HepG2 (cell line): Measurements from ENCODE around the gene ASL. TPM values are rescaled to one million over a fixed set of nuclear protein-coding genes. Genes with fewer than 3 reads are reported as not detected.

Experiments
- JUNB ChIP-seq: sonication (generic); formaldehyde crosslinking; IDR thresholded peaks from 2 replicates; pipeline ENCODE4 v1.8.0; 2022; ENCODE audit warnings: missing genetic modification reagents, mild to moderate bottlenecking, borderline replicate concordance
- MXD4 ChIP-seq: IDR thresholded peaks from 2 replicates; pipeline ENCODE4 v1.6.1; 2016; ENCODE audit warnings: mild to moderate bottlenecking, missing biosample characterization, missing genetic modification reagents
- MZF1 ChIP-seq: sonication (generic); formaldehyde crosslinking; IDR thresholded peaks from 2 replicates; pipeline ENCODE4 v1.8.1; 2023; ENCODE audit warnings: mild to moderate bottlenecking, missing genetic modification reagents, borderline replicate concordance
- NCOR1 ChIP-seq: fragments of 200-600 bp; sonication (generic); IDR thresholded peaks from 2 replicates; pipeline ENCODE4 v1.7.0; 2017; ENCODE audit warnings: antibody characterized with exemption, low read length, borderline replicate concordance
- NR2F1 ChIP-seq, 2 experiments: fragments of 450-650 bp in 1 of 2; formaldehyde crosslinking in 1 of 2; IDR thresholded peaks; 2 replicates each; pipeline versions ENCODE4 v1.5.0 to v1.6.1; 2016 to 2020; ENCODE audit warnings: mild to moderate bottlenecking in 1 of 2, missing compliant biosample characterization in 1 of 2, missing genetic modification reagents in 1 of 2, moderate library complexity in 1 of 2
- NRL ChIP-seq: sonication (generic); formaldehyde crosslinking; IDR thresholded peaks from 2 replicates; pipeline ENCODE4 v1.5.0; 2020; ENCODE audit warnings: missing genetic modification reagents, mild to moderate bottlenecking, moderate library complexity, borderline replicate concordance
- POLR2AphosphoS5 ChIP-seq: IDR thresholded peaks from 2 replicates; pipeline ENCODE4 v1.6.1; 2012; ENCODE audit warnings: low read depth, low read length
- RFX5 ChIP-seq: IDR thresholded peaks from 2 replicates; pipeline ENCODE4 v1.6.1; 2011; ENCODE audit warnings: low read depth, low read length, improper control_type of control experiment
- RORA ChIP-seq: sonication (generic); formaldehyde crosslinking; IDR thresholded peaks from 2 replicates; pipeline ENCODE4 v1.5.0; 2020; ENCODE audit warnings: mild to moderate bottlenecking, missing genetic modification reagents, moderate library complexity
- SAFB2 ChIP-seq: sonication (generic); formaldehyde crosslinking; IDR thresholded peaks from 2 replicates; pipeline ENCODE4 v1.5.1; 2020; ENCODE audit warnings: missing genetic modification reagents, low read depth, mild to moderate bottlenecking, borderline replicate concordance
- SATB2 ChIP-seq: sonication (generic); formaldehyde crosslinking; IDR thresholded peaks from 2 replicates; pipeline ENCODE4 v1.5.0; 2020; ENCODE audit warnings: missing genetic modification reagents
- SNAI1 ChIP-seq: sonication (generic); formaldehyde crosslinking; IDR thresholded peaks from 2 replicates; pipeline ENCODE4 v1.5.0; 2020; ENCODE audit warnings: mild to moderate bottlenecking, missing genetic modification reagents, borderline replicate concordance
- ZBTB1 ChIP-seq: sonication (generic); formaldehyde crosslinking; IDR thresholded peaks from 2 replicates; pipeline ENCODE4 v1.4.0; 2020; ENCODE audit warnings: missing genetic modification reagents, borderline replicate concordance
- ZNF350 ChIP-seq: sonication (generic); formaldehyde crosslinking; IDR thresholded peaks from 2 replicates; pipeline ENCODE4 v1.4.0; 2020; ENCODE audit warnings: mild to moderate bottlenecking, low read depth, missing genetic modification reagents, borderline replicate concordance
- ZNF660 ChIP-seq: sonication (generic); formaldehyde crosslinking; IDR thresholded peaks from 2 replicates; pipeline ENCODE4 v1.5.1; 2020; ENCODE audit warnings: mild to moderate bottlenecking, low read depth, missing genetic modification reagents, borderline replicate concordance
- ZNF737 ChIP-seq: sonication (generic); formaldehyde crosslinking; IDR thresholded peaks from 2 replicates; pipeline ENCODE4 v1.5.0; 2020; ENCODE audit warnings: missing genetic modification reagents, mild to moderate bottlenecking, borderline replicate concordance
- ZNF75D ChIP-seq: sonication (generic); formaldehyde crosslinking; IDR thresholded peaks from 2 replicates; pipeline ENCODE4 v1.8.1; 2023; ENCODE audit warnings: missing genetic modification reagents, mild to moderate bottlenecking, borderline replicate concordance
- ZNF773 ChIP-seq: sonication (generic); formaldehyde crosslinking; IDR thresholded peaks from 2 replicates; pipeline ENCODE4 v1.4.0; 2020; ENCODE audit warnings: missing genetic modification reagents, borderline replicate concordance
- polyA plus RNA-seq, 8 experiments: library from polyadenylated mRNA; depleted of rRNA in 3 of 8; stranded (reverse) in 7 of 8; unstranded in 1 of 8; fragments of >200 nt; fragmentation: Illumina TruSeq in 4 of 8; extraction: Trizol in 4 of 8; gene quantifications; 2 replicates each; pipeline versions ENCODE4 v1.2.1 to v1.2.3, GENCODE V29; 2011 to 2016; ENCODE audit warnings: low read depth in 4 of 8, missing spikeins in 1 of 8, mixed read lengths in 1 of 8; ENCODE audit not compliant: insufficient read depth in 1 of 8
- total RNA-seq, 5 experiments: library from RNA; depleted of rRNA; stranded (reverse); fragments of >200 nt; fragmentation: Illumina TruSeq; extraction: Trizol; gene quantifications; 2 replicates each; pipeline ENCODE4 v1.2.3, GENCODE V29; 2016; ENCODE audit warnings: low read depth in 1 of 5
- TF ChIP-seq, protein P1 (sequence below): sonication (generic); formaldehyde crosslinking; IDR thresholded peaks from 2 replicates; pipeline ENCODE4 v1.4.0; 2020; ENCODE audit warnings: missing genetic modification reagents, borderline replicate concordance
- TF ChIP-seq, protein P2 (sequence below): sonication (generic); formaldehyde crosslinking; IDR thresholded peaks from 2 replicates; pipeline ENCODE4 v1.4.0; 2020; ENCODE audit warnings: mild to moderate bottlenecking, missing genetic modification reagents, borderline replicate concordance
- TF ChIP-seq, protein P3 (sequence below): sonication (generic); formaldehyde crosslinking; IDR thresholded peaks from 2 replicates; pipeline ENCODE4 v1.5.0; 2020; ENCODE audit warnings: mild to moderate bottlenecking, missing genetic modification reagents, moderate library complexity

ASL gene
- total and polyA plus RNA-seq, 2 of the 13 experiments (the other 11 are each of a cell fraction or from before 2014, with no cell fraction given): 71.4 to 96.5 TPM

- TF ChIP-seq, protein P1, sequence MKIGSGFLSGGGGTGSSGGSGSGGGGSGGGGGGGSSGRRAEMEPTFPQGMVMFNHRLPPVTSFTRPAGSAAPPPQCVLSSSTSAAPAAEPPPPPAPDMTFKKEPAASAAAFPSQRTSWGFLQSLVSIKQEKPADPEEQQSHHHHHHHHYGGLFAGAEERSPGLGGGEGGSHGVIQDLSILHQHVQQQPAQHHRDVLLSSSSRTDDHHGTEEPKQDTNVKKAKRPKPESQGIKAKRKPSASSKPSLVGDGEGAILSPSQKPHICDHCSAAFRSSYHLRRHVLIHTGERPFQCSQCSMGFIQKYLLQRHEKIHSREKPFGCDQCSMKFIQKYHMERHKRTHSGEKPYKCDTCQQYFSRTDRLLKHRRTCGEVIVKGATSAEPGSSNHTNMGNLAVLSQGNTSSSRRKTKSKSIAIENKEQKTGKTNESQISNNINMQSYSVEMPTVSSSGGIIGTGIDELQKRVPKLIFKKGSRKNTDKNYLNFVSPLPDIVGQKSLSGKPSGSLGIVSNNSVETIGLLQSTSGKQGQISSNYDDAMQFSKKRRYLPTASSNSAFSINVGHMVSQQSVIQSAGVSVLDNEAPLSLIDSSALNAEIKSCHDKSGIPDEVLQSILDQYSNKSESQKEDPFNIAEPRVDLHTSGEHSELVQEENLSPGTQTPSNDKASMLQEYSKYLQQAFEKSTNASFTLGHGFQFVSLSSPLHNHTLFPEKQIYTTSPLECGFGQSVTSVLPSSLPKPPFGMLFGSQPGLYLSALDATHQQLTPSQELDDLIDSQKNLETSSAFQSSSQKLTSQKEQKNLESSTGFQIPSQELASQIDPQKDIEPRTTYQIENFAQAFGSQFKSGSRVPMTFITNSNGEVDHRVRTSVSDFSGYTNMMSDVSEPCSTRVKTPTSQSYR (CRISPR knock-in tag): no peak
- TF ChIP-seq POLR2AphosphoS5 (no peak), JUNB (CRISPR knock-in tag) (no peak), NR2F1 (CRISPR knock-in tag; IDR thresholded peaks at IDR 0.05) (peak; percentile 55 to 56; a peak in 2 of 4 replicates), NCOR1 (no peak; the same call in 1 of the 2 replicates), RORA (CRISPR knock-in tag) (no peak), NRL (no peak), SNAI1 (CRISPR knock-in tag) (no peak), ZNF660 (no peak), ZNF75D (no peak), RFX5 (no peak), ZBTB1 (CRISPR knock-in tag) (no peak), MXD4 (CRISPR knock-in tag) (no peak), SATB2 (no peak), MZF1 (CRISPR knock-in tag) (no peak), ZNF737 (no peak), SAFB2 (CRISPR knock-in tag) (no peak), ZNF773 (no peak), ZNF350 (no peak)
- TF ChIP-seq, protein P2, sequence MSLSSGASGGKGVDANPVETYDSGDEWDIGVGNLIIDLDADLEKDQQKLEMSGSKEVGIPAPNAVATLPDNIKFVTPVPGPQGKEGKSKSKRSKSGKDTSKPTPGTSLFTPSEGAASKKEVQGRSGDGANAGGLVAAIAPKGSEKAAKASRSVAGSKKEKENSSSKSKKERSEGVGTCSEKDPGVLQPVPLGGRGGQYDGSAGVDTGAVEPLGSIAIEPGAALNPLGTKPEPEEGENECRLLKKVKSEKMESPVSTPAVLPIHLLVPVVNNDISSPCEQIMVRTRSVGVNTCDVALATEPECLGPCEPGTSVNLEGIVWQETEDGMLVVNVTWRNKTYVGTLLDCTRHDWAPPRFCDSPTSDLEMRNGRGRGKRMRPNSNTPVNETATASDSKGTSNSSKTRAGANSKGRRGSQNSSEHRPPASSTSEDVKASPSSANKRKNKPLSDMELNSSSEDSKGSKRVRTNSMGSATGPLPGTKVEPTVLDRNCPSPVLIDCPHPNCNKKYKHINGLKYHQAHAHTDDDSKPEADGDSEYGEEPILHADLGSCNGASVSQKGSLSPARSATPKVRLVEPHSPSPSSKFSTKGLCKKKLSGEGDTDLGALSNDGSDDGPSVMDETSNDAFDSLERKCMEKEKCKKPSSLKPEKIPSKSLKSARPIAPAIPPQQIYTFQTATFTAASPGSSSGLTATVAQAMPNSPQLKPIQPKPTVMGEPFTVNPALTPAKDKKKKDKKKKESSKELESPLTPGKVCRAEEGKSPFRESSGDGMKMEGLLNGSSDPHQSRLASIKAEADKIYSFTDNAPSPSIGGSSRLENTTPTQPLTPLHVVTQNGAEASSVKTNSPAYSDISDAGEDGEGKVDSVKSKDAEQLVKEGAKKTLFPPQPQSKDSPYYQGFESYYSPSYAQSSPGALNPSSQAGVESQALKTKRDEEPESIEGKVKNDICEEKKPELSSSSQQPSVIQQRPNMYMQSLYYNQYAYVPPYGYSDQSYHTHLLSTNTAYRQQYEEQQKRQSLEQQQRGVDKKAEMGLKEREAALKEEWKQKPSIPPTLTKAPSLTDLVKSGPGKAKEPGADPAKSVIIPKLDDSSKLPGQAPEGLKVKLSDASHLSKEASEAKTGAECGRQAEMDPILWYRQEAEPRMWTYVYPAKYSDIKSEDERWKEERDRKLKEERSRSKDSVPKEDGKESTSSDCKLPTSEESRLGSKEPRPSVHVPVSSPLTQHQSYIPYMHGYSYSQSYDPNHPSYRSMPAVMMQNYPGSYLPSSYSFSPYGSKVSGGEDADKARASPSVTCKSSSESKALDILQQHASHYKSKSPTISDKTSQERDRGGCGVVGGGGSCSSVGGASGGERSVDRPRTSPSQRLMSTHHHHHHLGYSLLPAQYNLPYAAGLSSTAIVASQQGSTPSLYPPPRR: no peak; the same call in 1 of the 2 replicates
- TF ChIP-seq, protein P3, sequence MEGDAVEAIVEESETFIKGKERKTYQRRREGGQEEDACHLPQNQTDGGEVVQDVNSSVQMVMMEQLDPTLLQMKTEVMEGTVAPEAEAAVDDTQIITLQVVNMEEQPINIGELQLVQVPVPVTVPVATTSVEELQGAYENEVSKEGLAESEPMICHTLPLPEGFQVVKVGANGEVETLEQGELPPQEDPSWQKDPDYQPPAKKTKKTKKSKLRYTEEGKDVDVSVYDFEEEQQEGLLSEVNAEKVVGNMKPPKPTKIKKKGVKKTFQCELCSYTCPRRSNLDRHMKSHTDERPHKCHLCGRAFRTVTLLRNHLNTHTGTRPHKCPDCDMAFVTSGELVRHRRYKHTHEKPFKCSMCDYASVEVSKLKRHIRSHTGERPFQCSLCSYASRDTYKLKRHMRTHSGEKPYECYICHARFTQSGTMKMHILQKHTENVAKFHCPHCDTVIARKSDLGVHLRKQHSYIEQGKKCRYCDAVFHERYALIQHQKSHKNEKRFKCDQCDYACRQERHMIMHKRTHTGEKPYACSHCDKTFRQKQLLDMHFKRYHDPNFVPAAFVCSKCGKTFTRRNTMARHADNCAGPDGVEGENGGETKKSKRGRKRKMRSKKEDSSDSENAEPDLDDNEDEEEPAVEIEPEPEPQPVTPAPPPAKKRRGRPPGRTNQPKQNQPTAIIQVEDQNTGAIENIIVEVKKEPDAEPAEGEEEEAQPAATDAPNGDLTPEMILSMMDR: 0 out of 2 replicates have a peak, but pooled peaks have one; percentile 14
Observed at GRCh38 chr7:66142334-66142733, 66.7 kb downstream of the ASL start (continued).
